ENCODE measurements around the gene POU2F3. TPM values are rescaled to one million over a fixed set of nuclear protein-coding genes. Genes with fewer than 3 reads are reported as not detected.

POU2F3 gene
- total RNA-seq, 1 donor from 2014 or later, result not detected

GRCh38 chr11:120290956-120291355, 51.0 kb downstream of the POU2F3 start:
- DNase-seq (ENCODE audit: low spot score), result no peak
- Histone ChIP-seq H3K27me3 (no peaks in the 10 kb centered on the region), H4K20me1 (ENCODE audit: low read depth) (no peaks in the 10 kb centered on the region), H3K4me2 (no peak overlapping the region), H2AFZ (replicated peaks) (no peak overlapping the region), H3F3A (ENCODE audit: low read depth) (peaks cover 22% of the 10 kb centered on the region), H3K27ac (no peak overlapping the region), H3K9ac (no peak overlapping the region), H3K79me2 (ENCODE audit: low read depth) (no peaks in the 10 kb centered on the region), H3K4me1 (peaks cover 26% of the 10 kb centered on the region), H3K9me3 (ENCODE audit: low read depth) (no peaks in the 10 kb centered on the region), H3K4me3 (no peak overlapping the region), H3K36me3 (no peaks in the 10 kb centered on the region)
- H3K9me3 Mint-ChIP-seq, result no peaks in the 10 kb centered on the region
- H3K27me3 Mint-ChIP-seq (ENCODE audit: insufficient read depth, low read depth), result peaks cover 12% of the 10 kb centered on the region
- peaks cover 18% of the 10 kb centered on the region for H3K4me1 Mint-ChIP-seq
- no peak overlapping the region for H3K27ac Mint-ChIP-seq
- no peak overlapping the region for H3K4me3 Mint-ChIP-seq
- TF ChIP-seq EZH2phosphoT487 (IDR thresholded peaks at IDR 0.05) (no peak), CTCF (IDR thresholded peaks at IDR 0.05) (no peak), EZH2 (IDR thresholded peaks at IDR 0.05) (no peak)
- no peaks in the 10 kb centered on the region for H3K36me3 Mint-ChIP-seq

- no peaks in the 10 kb centered on the region for H4K20me1 ChIP-seq (ENCODE audit: low read depth)
- H3K9me3 ChIP-seq (ENCODE audit: low read depth), result no peaks in the 10 kb centered on the region
- H3K36me3 ChIP-seq, result no peaks in the 10 kb centered on the region
- no peak for DNase-seq (ENCODE audit: low spot score)
- Mint-ChIP-seq H3K9me3 (no peaks in the 10 kb centered on the region), H3K27me3 (ENCODE audit: insufficient read depth, low read depth) (peaks cover 17% of the 10 kb centered on the region), H3K36me3 (no peaks in the 10 kb centered on the region), H3K27ac (no peak overlapping the region), H3K4me1 (peaks cover 18% of the 10 kb centered on the region), H3K4me3 (no peak overlapping the region)
- TF ChIP-seq CTCF (IDR thresholded peaks at IDR 0.05) (no peak), EZH2 (IDR thresholded peaks at IDR 0.05) (no peak)
- no peak overlapping the region for H3K9ac ChIP-seq
- H3K4me2 ChIP-seq, result no peak overlapping the region
- H3K4me1 ChIP-seq, result peaks cover 28% of the 10 kb centered on the region
- H3K79me2 ChIP-seq (ENCODE audit: low read depth), result no peaks in the 10 kb centered on the region
- no peaks in the 10 kb centered on the region for H3K27me3 ChIP-seq
- H3F3A ChIP-seq (ENCODE audit: low read depth), result peaks cover 22% of the 10 kb centered on the region
- H3K4me3 ChIP-seq, result no peak overlapping the region
- no peak overlapping the region for H3K27ac ChIP-seq
- no peak overlapping the region for H2AFZ ChIP-seq (replicated peaks)
Observed at GRCh38 chr11:120293038-120293800, 53.3 kb downstream of the POU2F3 start.

- no peaks in the 10 kb centered on the region for H3K9me3 Mint-ChIP-seq
- H3K4me3 ChIP-seq, result no peak overlapping the region
- no peak overlapping the region for H2AFZ ChIP-seq (replicated peaks)
- H3K27ac Mint-ChIP-seq, result no peak overlapping the region
- no peaks in the 10 kb centered on the region for H3K27me3 ChIP-seq
- H3K4me1 ChIP-seq, result peaks cover 26% of the 10 kb centered on the region
- H3K9ac ChIP-seq, result no peak overlapping the region
- H3F3A ChIP-seq (ENCODE audit: low read depth), result peaks cover 18% of the 10 kb centered on the region
- no peak overlapping the region for H3K4me2 ChIP-seq
- TF ChIP-seq EZH2 (IDR thresholded peaks at IDR 0.05) (no peak), EZH2phosphoT487 (IDR thresholded peaks at IDR 0.05) (no peak), CTCF (IDR thresholded peaks at IDR 0.05) (no peak)
- H3K4me1 Mint-ChIP-seq, result peaks cover 18% of the 10 kb centered on the region
- H4K20me1 ChIP-seq (ENCODE audit: low read depth), result no peaks in the 10 kb centered on the region
- H3K36me3 ChIP-seq, result no peaks in the 10 kb centered on the region
- H3K27me3 Mint-ChIP-seq (ENCODE audit: insufficient read depth, low read depth), result peaks cover 17% of the 10 kb centered on the region
- no peaks in the 10 kb centered on the region for H3K9me3 ChIP-seq (ENCODE audit: low read depth)
- H3K27ac ChIP-seq, result no peak overlapping the region
- H3K36me3 Mint-ChIP-seq, result no peaks in the 10 kb centered on the region
- no peaks in the 10 kb centered on the region for H3K79me2 ChIP-seq (ENCODE audit: low read depth)
- no peak overlapping the region for H3K4me3 Mint-ChIP-seq
- DNase-seq (ENCODE audit: low spot score), result no peak
Observed at GRCh38 chr11:120294096-120294495, 54.2 kb downstream of the POU2F3 start.
